DMS79 (cell line): ENCODE results near the gene DIAPH1.

Experiments
- DNase-seq: peaks from one replicate; lab custom pipeline; 2025; lab: John Stamatoyannopoulos, UW

DIAPH1 gene

GRCh38 chr5:141560725-141561483 is 57.9 kb downstream of the DIAPH1 start:
- DNase-seq, result peak; percentile 79

- peak; percentile 42 for DNase-seq
Observed at GRCh38 chr5:141560151-141560550, 58.6 kb downstream of the DIAPH1 start.

GRCh38 chr5:141559461-141559860 is 59.3 kb downstream of the DIAPH1 start:
- DNase-seq, result no peak

- DNase-seq, result no peak
Observed at GRCh38 chr5:141558150-141558549, 60.6 kb downstream of the DIAPH1 start.

- no peak for DNase-seq
Observed at GRCh38 chr5:141557681-141558136, 61.1 kb downstream of the DIAPH1 start.

GRCh38 chr5:141547921-141548320 is 70.9 kb downstream of the DIAPH1 start:
- no peak for DNase-seq

GRCh38 chr5:141547488-141547887 is 71.3 kb downstream of the DIAPH1 start:
- no peak for DNase-seq

- DNase-seq, result no peak
Observed at GRCh38 chr5:141543053-141543452, 75.7 kb downstream of the DIAPH1 start.

- no peak for DNase-seq
Observed at GRCh38 chr5:141534492-141535213, 84.1 kb downstream of the DIAPH1 start.

GRCh38 chr5:141533897-141534296 is 84.9 kb downstream of the DIAPH1 start:
- no peak for DNase-seq

GRCh38 chr5:141532726-141533125 is 86.1 kb downstream of the DIAPH1 start:
- DNase-seq, result no peak

GRCh38 chr5:141529873-141530272 is 88.9 kb downstream of the DIAPH1 start:
- DNase-seq, result no peak

GRCh38 chr5:141529002-141529401 is 89.8 kb downstream of the DIAPH1 start:
- no peak for DNase-seq

- no peak for DNase-seq
Observed at GRCh38 chr5:141528291-141528984, 90.4 kb downstream of the DIAPH1 start.

GRCh38 chr5:141527426-141527825 is 91.4 kb downstream of the DIAPH1 start:
- DNase-seq, result no peak

GRCh38 chr5:141525653-141526052 is 93.1 kb downstream of the DIAPH1 start:
- no peak for DNase-seq

- peak; percentile 46 for DNase-seq
Observed at GRCh38 chr5:141524604-141525597, 93.9 kb downstream of the DIAPH1 start.

- DNase-seq, result no peak
Observed at GRCh38 chr5:141523991-141524390, 94.8 kb downstream of the DIAPH1 start.

GRCh38 chr5:141522301-141522700 is 96.5 kb downstream of the DIAPH1 start:
- DNase-seq, result no peak

- no peak for DNase-seq
Observed at GRCh38 chr5:141521244-141521781, 97.5 kb downstream of the DIAPH1 start.
